IMR-90 (cell line): ENCODE data around the gene ATP8B3. TPM values are rescaled to one million over a fixed set of nuclear protein-coding genes. Genes with fewer than 3 reads are reported as not detected.

ENCODE experiments used
- ATAC-seq: fragments of 200-7000 bp; cut with Tn5 transposase; 2 replicates; pipeline ENCODE4 v1.9.1; 2020; ENCODE audit warnings: low read depth, mild to moderate bottlenecking, moderate library complexity
- BruUV-seq: library from RNA; stranded (reverse); fragments of 400-500 nt; replicated peaks from 2 replicates; lab custom pipeline; 2021; lab: Mats Ljungman, UMichigan
- CTCF ChIA-PET: fragments of 300-600 bp; formaldehyde crosslinking; extraction: SDS; loops from one replicate; lab custom pipeline; 2021; ENCODE audit warnings: antibody characterized with exemption; lab: Yijun Ruan, JAX
- POLR2A ChIA-PET: fragments of 300-600 bp; sonication (Branson Sonifier 250); formaldehyde crosslinking; loops from one replicate; lab custom pipeline; 2022; ENCODE audit warnings: antibody characterized with exemption; ENCODE audit not compliant: unreplicated experiment; lab: Charles Lee
- DNase-seq: peaks from one replicate; pipeline ENCODE4 v3.0.0; 2013
- H2AFZ ChIP-seq: replicated peaks from 2 replicates; pipeline ENCODE3; 2013; ENCODE audit warnings: low read length, mild to moderate bottlenecking; ENCODE audit not compliant: poor library complexity
- H2AK5ac ChIP-seq: 2 replicates; pipeline ENCODE4 v1.6.1; 2013; ENCODE audit warnings: low read depth, low read length, inconsistent platforms
- H2AK9ac ChIP-seq: replicated peaks from 2 replicates; pipeline ENCODE3; 2013; ENCODE audit warnings: mild to moderate bottlenecking, low read depth, low read length, moderate library complexity; ENCODE audit not compliant: poor library complexity
- H2BK120ac ChIP-seq: 2 replicates; pipeline ENCODE4 v1.6.1; 2013; ENCODE audit warnings: low read depth, low read length, inconsistent platforms
- H2BK15ac ChIP-seq: 3 replicates; pipeline ENCODE4 v1.6.1; 2013; ENCODE audit warnings: low read depth, low read length, inconsistent platforms
- H2BK20ac ChIP-seq: 2 replicates; pipeline ENCODE4 v1.6.1; 2013; ENCODE audit warnings: low read depth, mild to moderate bottlenecking, inconsistent platforms, low read length, moderate library complexity
- H2BK5ac ChIP-seq: 2 replicates; pipeline ENCODE4 v1.6.1; 2013; ENCODE audit warnings: mild to moderate bottlenecking, low read depth, low read length, inconsistent platforms; ENCODE audit not compliant: poor library complexity, severe bottlenecking
- H3K14ac ChIP-seq: replicated peaks from 2 replicates; pipeline ENCODE4 v1.6.1; 2013; ENCODE audit warnings: low read depth, low read length, inconsistent platforms
- H3K18ac ChIP-seq: 2 replicates; pipeline ENCODE4 v1.6.1; 2013; ENCODE audit warnings: low read depth, low read length, control low read depth
- H3K23ac ChIP-seq: 2 replicates; pipeline ENCODE4 v1.6.1; 2013; ENCODE audit warnings: low read depth, low read length, inconsistent platforms
- H3K27ac ChIP-seq: 2 replicates; pipeline ENCODE4 v1.5.1; 2013; ENCODE audit warnings: mild to moderate bottlenecking, control low read depth, low read length; ENCODE audit not compliant: insufficient read depth
- H3K27me3 ChIP-seq: 2 replicates; pipeline ENCODE4 v1.6.1; 2013; ENCODE audit warnings: low read length; ENCODE audit not compliant: control insufficient read depth, insufficient read depth
- H3K36me3 ChIP-seq: 2 replicates; pipeline ENCODE4 v1.6.1; 2013; ENCODE audit warnings: low read length, mixed read lengths; ENCODE audit not compliant: control insufficient read depth, insufficient read depth
- H3K4ac ChIP-seq: 2 replicates; pipeline ENCODE4 v1.6.1; 2013; ENCODE audit warnings: low read depth, low read length, inconsistent platforms
- H3K4me1 ChIP-seq: 2 replicates; pipeline ENCODE4 v1.6.1; 2013; ENCODE audit warnings: low read length, mixed read lengths; ENCODE audit not compliant: control insufficient read depth, insufficient read depth
- H3K4me2 ChIP-seq: 2 replicates; pipeline ENCODE4 v1.6.1; 2013; ENCODE audit warnings: low read depth, mild to moderate bottlenecking, control low read depth, low read length, moderate library complexity
- H3K4me3 ChIP-seq: 2 replicates; pipeline ENCODE4 v1.5.1; 2013; ENCODE audit warnings: low read depth, mild to moderate bottlenecking, control low read depth, low read length, moderate library complexity; ENCODE audit not compliant: insufficient read depth
- H3K56ac ChIP-seq: 2 replicates; pipeline ENCODE4 v1.6.1; 2013; ENCODE audit warnings: low read length, inconsistent platforms; ENCODE audit not compliant: insufficient read depth; ENCODE audit errors: extremely low read depth
- H3K79me1 ChIP-seq, 2 experiments: 2 replicates each; pipeline ENCODE4 v1.6.1; 2013; ENCODE audit warnings: low read length in 2 of 2, inconsistent platforms in 1 of 2, low read depth in 1 of 2
- H3K9ac ChIP-seq: 2 replicates; pipeline ENCODE4 v1.6.1; 2013; ENCODE audit warnings: low read depth, low read length, control low read depth
- H3K9me1 ChIP-seq: 2 replicates; pipeline ENCODE4 v1.6.1; 2013; ENCODE audit warnings: low read length, inconsistent platforms; ENCODE audit not compliant: insufficient read depth
- H3K9me3 ChIP-seq: 2 replicates; pipeline ENCODE4 v1.6.1; 2013; ENCODE audit warnings: low read length; ENCODE audit not compliant: control insufficient read depth, insufficient read depth
- H4K20me1 ChIP-seq: 2 replicates; pipeline ENCODE4 v1.6.1; 2013; ENCODE audit warnings: low read length, inconsistent platforms; ENCODE audit not compliant: insufficient read depth
- H4K5ac ChIP-seq: 2 replicates; pipeline ENCODE4 v1.6.1; 2013; ENCODE audit warnings: mild to moderate bottlenecking, low read depth, low read length, control low read depth
- H4K8ac ChIP-seq, 2 experiments: 2 replicates each; pipeline ENCODE4 v1.6.1; 2013; ENCODE audit warnings: low read depth in 2 of 2, low read length in 2 of 2, control low read depth in 1 of 2, inconsistent platforms in 1 of 2
- H4K91ac ChIP-seq: 2 replicates; pipeline ENCODE4 v1.6.1; 2013; ENCODE audit warnings: low read depth, low read length, inconsistent platforms; ENCODE audit not compliant: insufficient read depth
- CHD1 ChIP-seq: IDR thresholded peaks from 2 replicates; pipeline ENCODE4 v1.6.1; 2012; ENCODE audit warnings: low read depth, low read length, improper control_type of control experiment
- USF2 ChIP-seq: fragments of 150-350 bp; IDR thresholded peaks from 2 replicates; pipeline ENCODE4 v1.6.1; 2017; ENCODE audit warnings: mild to moderate bottlenecking, antibody characterized with exemption, low read length, low read depth
- WGBS, 2 experiments: methylation state at CpG; one replicate each; pipeline versions ENCODE4 v1.1.5 to v1.1.7; 2013; ENCODE audit warnings: missing lambda C conversion rate in 2 of 2; ENCODE audit not compliant: insufficient read length in 1 of 2; ENCODE audit errors: extremely low coverage in 2 of 2; 5-methylcytosine and 5-hydroxymethylcytosine counted together
- dilution Hi-C: fragments of 300-500 bp; cut with HindIII; formaldehyde crosslinking; loops from one replicate; pipeline ENCODE4 v1.14.3; 2018; ENCODE audit warnings: low sequenced_read_pairs; ENCODE audit not compliant: unreplicated experiment
- in situ Hi-C: fragments of 300-500 bp; cut with MboI; formaldehyde crosslinking; loops from 3 replicates; pipeline ENCODE4 v1.14.3; 2019; ENCODE audit warnings: low sequenced_read_pairs, inconsistent platforms, mixed read lengths
- intact Hi-C: fragments of 100-400 bp; cut with micrococcal nuclease; formaldehyde crosslinking; loops from 2 replicates; pipeline ENCODE4 v1.10.0; 2022
- polyA plus RNA-seq, 3 experiments: library from polyadenylated mRNA; depleted of rRNA; stranded (reverse); fragments of >200 nt; gene quantifications; 2 replicates each; pipeline ENCODE4 v1.2.3, GENCODE V29; 2012; ENCODE audit warnings: low replicate concordance in 1 of 3
- total RNA-seq: library from RNA; depleted of rRNA; stranded (reverse); fragments of >200 nt; gene quantifications from 2 replicates; pipeline ENCODE4 v1.2.3, GENCODE V29; 2012

Gene ATP8B3
- total and polyA plus RNA-seq, 2 of the 4 experiments (the other 2 are of a cell fraction) = 1.6 to 8.1 TPM

GRCh38 chr19:1832046-1832663, 20.1 kb upstream of the ATP8B3 start:
- WGBS, 2 experiments = 89% methylated on average over 16 of the region's 26 CpGs; no CpG with 5 or more reads in 1 of the 2 experiments
- ChIA-PET POLR2A (no interaction called here), CTCF (no interaction called here)
- no peak overlapping the region for H2BK20ac ChIP-seq
- H2AK9ac ChIP-seq = peak overlapping the region; percentile 55
- no peaks in the 10 kb centered on the region for H3K9me1 ChIP-seq
- DNase-seq (no peak), ATAC-seq (no peak)
- H3K27me3 ChIP-seq = no peaks in the 10 kb centered on the region
- no peak overlapping the region for H3K56ac ChIP-seq
- peaks cover 67% of the 10 kb centered on the region for H4K20me1 ChIP-seq
- no peak overlapping the region for H3K23ac ChIP-seq
- H4K8ac ChIP-seq = no peak overlapping the region
- H2AFZ ChIP-seq = peak overlapping the region; percentile 2
- H3K18ac ChIP-seq = no peak overlapping the region
- H3K36me3 ChIP-seq = peaks cover 7% of the 10 kb centered on the region; the same call in 1 of the 2 replicates
- no peak overlapping the region for H2BK5ac ChIP-seq
- dilution Hi-C loops = no loop called here
- H3K4me2 ChIP-seq = no peak overlapping the region
- H3K9ac ChIP-seq = no peak overlapping the region
- TF ChIP-seq USF2 = no peak
- TF ChIP-seq CHD1 = no peak
- H4K91ac ChIP-seq = no peak overlapping the region
- H3K4ac ChIP-seq = no peak overlapping the region
- H4K5ac ChIP-seq = no peak overlapping the region
- H3K9me3 ChIP-seq = no peaks in the 10 kb centered on the region
- peaks cover 24 to 59% of the 10 kb centered on the region in 2 experiments for H3K79me1 ChIP-seq
- H2BK120ac ChIP-seq = no peak overlapping the region
- no TSS peak for BruUV-seq
- no peak overlapping the region for H2AK5ac ChIP-seq
- in situ Hi-C loops = no loop called here
- H2BK15ac ChIP-seq = no peak overlapping the region
- intact Hi-C loops = no loop called here
- no peak overlapping the region for H3K27ac ChIP-seq
- no peak overlapping the region for H3K4me3 ChIP-seq
- H3K14ac ChIP-seq = no peak overlapping the region
- no peaks in the 10 kb centered on the region for H3K4me1 ChIP-seq
